ENCODE data around the gene MAGOH.
A peak's percentile ranks its signal among the peaks of the same experiment; 100 is the strongest.
"Not testable (repeated sequence)": the region's sequence is repeated elsewhere in the genome, so short reads cannot be mapped to it uniquely, and the experiment has no call there.

Gene MAGOH

DNA sequence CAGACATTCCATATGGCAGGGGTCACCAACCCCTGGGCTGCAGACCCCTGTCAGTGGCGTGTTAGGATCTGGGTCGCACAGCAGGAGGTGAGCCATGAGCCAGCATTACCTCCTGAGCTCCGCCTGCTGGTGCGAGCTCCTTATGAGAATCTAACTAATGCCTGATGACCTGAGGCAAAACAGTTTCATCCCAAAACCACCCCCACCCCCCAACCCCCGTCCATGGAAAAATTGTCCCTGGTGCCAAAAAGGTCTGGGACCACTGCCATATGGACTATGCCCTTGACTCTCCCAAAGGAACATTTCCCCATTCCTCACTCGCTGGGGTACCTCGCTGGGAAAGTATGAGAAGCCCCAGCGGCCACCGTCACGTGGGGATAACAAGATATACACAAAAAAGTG is 48.1 kb downstream of the MAGOH start:
- Histone ChIP-seq H3K36me3 (ENCODE audit: control insufficient read depth in 1 of 2, insufficient read depth in 2 of 2, low read length in 2 of 2) (no peaks in the 10 kb centered on the region), H3K27ac (ENCODE audit: low read depth, low read length) (no peak overlapping the region), H3K4me1 (ENCODE audit: control insufficient read depth in 1 of 2, insufficient read depth in 2 of 2, low read length in 2 of 2) (peaks cover 4 to 15% of the 10 kb centered on the region in 2 donors), H3K9ac (ENCODE audit: low read depth in 1 of 2, low read length in 2 of 2) (no peak overlapping the region), H3K4me3 (ENCODE audit: low read depth in 1 of 2, low read length in 2 of 2) (no peak overlapping the region), H3K27me3 (ENCODE audit: control insufficient read depth in 1 of 2, insufficient read depth in 2 of 2, low read length in 2 of 2) (no peaks in the 10 kb centered on the region), H3K9me3 (ENCODE audit: control insufficient read depth in 1 of 2, low read length in 2 of 2) (no peaks in the 10 kb centered on the region)

DNA sequence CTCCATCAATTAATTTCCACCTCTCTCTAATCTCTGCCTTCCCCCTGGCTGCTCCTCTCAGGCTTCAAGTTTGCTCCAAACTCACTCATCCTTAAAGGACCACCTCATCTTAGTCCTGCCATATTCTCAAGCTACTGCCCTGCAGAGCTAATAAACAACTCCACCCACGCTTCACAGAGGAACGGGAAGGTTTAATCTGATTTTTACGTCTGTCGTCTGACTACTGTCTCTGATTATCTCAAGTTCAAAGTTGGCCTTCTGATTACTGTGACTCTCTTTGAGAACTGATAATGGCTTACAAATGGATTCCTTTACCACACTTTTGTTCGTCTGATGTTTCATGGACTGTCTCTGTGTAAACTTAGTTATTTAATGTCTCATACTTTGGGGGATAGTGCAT is 49.3 kb downstream of the MAGOH start:
- H3K36me3 ChIP-seq (ENCODE audit: control insufficient read depth in 1 of 2, insufficient read depth in 2 of 2, low read length in 2 of 2): no peaks in the 10 kb centered on the region
- H3K9ac ChIP-seq (ENCODE audit: low read depth in 1 of 2, low read length in 2 of 2): no peak overlapping the region
- peaks cover 11 to 21% of the 10 kb centered on the region in 2 donors for H3K4me1 ChIP-seq (ENCODE audit: control insufficient read depth in 1 of 2, insufficient read depth in 2 of 2, low read length in 2 of 2)
- no peak overlapping the region for H3K27ac ChIP-seq (ENCODE audit: low read depth, low read length)
- H3K27me3 ChIP-seq (ENCODE audit: control insufficient read depth in 1 of 2, insufficient read depth in 2 of 2, low read length in 2 of 2): no peaks in the 10 kb centered on the region
- no peak overlapping the region for H3K4me3 ChIP-seq (ENCODE audit: low read depth in 1 of 2, low read length in 2 of 2)
- no peaks in the 10 kb centered on the region for H3K9me3 ChIP-seq (ENCODE audit: control insufficient read depth in 1 of 2, low read length in 2 of 2)

DNA sequence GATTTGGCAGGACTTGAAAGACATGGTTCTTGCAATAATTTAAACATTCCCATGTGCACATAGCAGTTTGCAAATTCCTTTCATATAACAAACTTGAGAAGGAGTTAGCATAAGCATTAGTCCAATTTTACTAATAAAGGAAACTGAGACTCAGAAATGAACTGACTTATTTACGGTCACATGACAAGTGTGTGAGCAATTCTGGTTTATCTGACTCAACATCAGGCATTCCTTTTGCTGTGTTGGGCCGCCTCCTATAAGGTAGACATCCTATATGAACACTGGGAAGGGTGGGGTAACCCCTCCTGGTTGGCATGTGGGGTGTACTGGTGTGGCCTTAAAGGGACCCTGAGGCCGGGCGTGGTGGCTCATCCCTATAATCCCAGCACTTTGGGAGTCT is 50.2 kb downstream of the MAGOH start:
- no peak overlapping the region for H3K4me3 ChIP-seq (ENCODE audit: low read depth in 1 of 2, low read length in 2 of 2)
- no peak overlapping the region for H3K9ac ChIP-seq (ENCODE audit: low read depth in 1 of 2, low read length in 2 of 2)
- H3K4me1 ChIP-seq (ENCODE audit: control insufficient read depth in 1 of 2, insufficient read depth in 2 of 2, low read length in 2 of 2): peaks cover 18 to 31% of the 10 kb centered on the region in 2 donors
- H3K9me3 ChIP-seq (ENCODE audit: control insufficient read depth in 1 of 2, low read length in 2 of 2): no peaks in the 10 kb centered on the region
- H3K36me3 ChIP-seq (ENCODE audit: control insufficient read depth in 1 of 2, insufficient read depth in 2 of 2, low read length in 2 of 2): no peaks in the 10 kb centered on the region
- no peaks in the 10 kb centered on the region for H3K27me3 ChIP-seq (ENCODE audit: control insufficient read depth in 1 of 2, insufficient read depth in 2 of 2, low read length in 2 of 2)
- no peak overlapping the region for H3K27ac ChIP-seq (ENCODE audit: low read depth, low read length)

- Histone ChIP-seq H3K36me3 (ENCODE audit: control insufficient read depth in 1 of 2, insufficient read depth in 2 of 2, low read length in 2 of 2) (no peaks in the 10 kb centered on the region), H3K27me3 (ENCODE audit: control insufficient read depth in 1 of 2, insufficient read depth in 2 of 2, low read length in 2 of 2) (no peaks in the 10 kb centered on the region), H3K27ac (ENCODE audit: low read depth, low read length) (no peak overlapping the region), H3K4me1 (ENCODE audit: control insufficient read depth in 1 of 2, insufficient read depth in 2 of 2, low read length in 2 of 2) (peaks cover 25 to 36% of the 10 kb centered on the region in 2 donors), H3K9ac (ENCODE audit: low read depth in 1 of 2, low read length in 2 of 2) (no peak overlapping the region), H3K9me3 (ENCODE audit: control insufficient read depth in 1 of 2, low read length in 2 of 2) (no peaks in the 10 kb centered on the region), H3K4me3 (ENCODE audit: low read depth in 1 of 2, low read length in 2 of 2) (no peak overlapping the region)
Measured at GRCh38 chr1:53187401-53187800, 50.9 kb downstream of the MAGOH start.

DNA sequence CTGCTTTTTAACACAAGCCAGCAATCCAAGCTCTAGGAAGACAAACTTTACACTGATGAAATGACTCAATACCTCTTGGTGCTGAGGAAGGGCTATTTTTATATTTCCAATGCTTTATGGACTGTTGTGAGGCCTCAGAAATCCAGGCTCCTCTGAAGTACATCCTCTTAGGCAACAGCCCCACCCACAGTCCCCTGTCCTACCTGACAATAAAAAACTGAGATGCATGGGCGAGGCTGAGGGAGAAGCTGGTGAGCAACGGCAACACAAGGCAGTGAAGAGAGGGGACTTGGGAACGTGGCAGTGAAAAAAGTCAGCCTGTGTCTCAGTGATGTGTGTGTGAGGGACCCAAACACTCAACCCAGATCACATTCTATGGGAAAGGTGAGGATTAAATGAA is 51.8 kb downstream of the MAGOH start:
- Histone ChIP-seq H3K4me1 (ENCODE audit: control insufficient read depth in 1 of 2, insufficient read depth in 2 of 2, low read length in 2 of 2) (peaks cover 32 to 45% of the 10 kb centered on the region in 2 donors), H3K36me3 (ENCODE audit: control insufficient read depth in 1 of 2, insufficient read depth in 2 of 2, low read length in 2 of 2) (no peaks in the 10 kb centered on the region), H3K9ac (ENCODE audit: low read depth in 1 of 2, low read length in 2 of 2) (no peak overlapping the region), H3K27me3 (ENCODE audit: control insufficient read depth in 1 of 2, insufficient read depth in 2 of 2, low read length in 2 of 2) (no peaks in the 10 kb centered on the region), H3K9me3 (ENCODE audit: control insufficient read depth in 1 of 2, low read length in 2 of 2) (no peaks in the 10 kb centered on the region), H3K27ac (ENCODE audit: low read depth, low read length) (no peak overlapping the region), H3K4me3 (ENCODE audit: low read depth in 1 of 2, low read length in 2 of 2) (no peak overlapping the region)

- not testable (repeated sequence) for H3K4me3 ChIP-seq (ENCODE audit: low read depth in 1 of 2, low read length in 2 of 2); H3K9ac ChIP-seq (ENCODE audit: low read depth in 1 of 2, low read length in 2 of 2); H3K9me3 ChIP-seq (ENCODE audit: control insufficient read depth in 1 of 2, low read length in 2 of 2); H3K27me3 ChIP-seq (ENCODE audit: control insufficient read depth in 1 of 2, insufficient read depth in 2 of 2, low read length in 2 of 2); H3K27ac ChIP-seq (ENCODE audit: low read depth, low read length); H3K36me3 ChIP-seq (ENCODE audit: control insufficient read depth in 1 of 2, insufficient read depth in 2 of 2, low read length in 2 of 2)
- H3K4me1 ChIP-seq (ENCODE audit: control insufficient read depth in 1 of 2, insufficient read depth in 2 of 2, low read length in 2 of 2): peaks cover 32 to 48% of the 10 kb centered on the region in 2 donors
Measured at GRCh38 chr1:53185955-53186297, 52.4 kb downstream of the MAGOH start.

GRCh38 chr1:53183095-53183990 is 55.0 kb downstream of the MAGOH start:
- Histone ChIP-seq H3K4me1 (ENCODE audit: control insufficient read depth in 1 of 2, insufficient read depth in 2 of 2, low read length in 2 of 2) (peaks cover 28 to 33% of the 10 kb centered on the region in 2 donors), H3K27me3 (ENCODE audit: control insufficient read depth in 1 of 2, insufficient read depth in 2 of 2, low read length in 2 of 2) (no peaks in the 10 kb centered on the region), H3K27ac (ENCODE audit: low read depth, low read length) (peak overlapping the region; percentile 63), H3K9ac (ENCODE audit: low read depth in 1 of 2, low read length in 2 of 2) (peak overlapping the region in 1 of 2 donors; percentile 10), H3K4me3 (ENCODE audit: low read depth in 1 of 2, low read length in 2 of 2) (peak overlapping the region in 1 of 2 donors; percentile 17), H3K9me3 (ENCODE audit: control insufficient read depth in 1 of 2, low read length in 2 of 2) (no peaks in the 10 kb centered on the region), H3K36me3 (ENCODE audit: control insufficient read depth in 1 of 2, insufficient read depth in 2 of 2, low read length in 2 of 2) (no peaks in the 10 kb centered on the region)

GRCh38 chr1:53182716-53183094 is 55.6 kb downstream of the MAGOH start:
- no peaks in the 10 kb centered on the region for H3K36me3 ChIP-seq (ENCODE audit: control insufficient read depth in 1 of 2, insufficient read depth in 2 of 2, low read length in 2 of 2)
- no peaks in the 10 kb centered on the region for H3K27me3 ChIP-seq (ENCODE audit: control insufficient read depth in 1 of 2, insufficient read depth in 2 of 2, low read length in 2 of 2)
- peak overlapping the region in 1 of 2 donors; percentile 17 for H3K4me3 ChIP-seq (ENCODE audit: low read depth in 1 of 2, low read length in 2 of 2)
- peak overlapping the region in 1 of 2 donors; percentile 10 for H3K9ac ChIP-seq (ENCODE audit: low read depth in 1 of 2, low read length in 2 of 2)
- H3K27ac ChIP-seq (ENCODE audit: low read depth, low read length): peak overlapping the region; percentile 63
- no peaks in the 10 kb centered on the region for H3K9me3 ChIP-seq (ENCODE audit: control insufficient read depth in 1 of 2, low read length in 2 of 2)
- H3K4me1 ChIP-seq (ENCODE audit: control insufficient read depth in 1 of 2, insufficient read depth in 2 of 2, low read length in 2 of 2): peaks cover 28 to 33% of the 10 kb centered on the region in 2 donors

DNA sequence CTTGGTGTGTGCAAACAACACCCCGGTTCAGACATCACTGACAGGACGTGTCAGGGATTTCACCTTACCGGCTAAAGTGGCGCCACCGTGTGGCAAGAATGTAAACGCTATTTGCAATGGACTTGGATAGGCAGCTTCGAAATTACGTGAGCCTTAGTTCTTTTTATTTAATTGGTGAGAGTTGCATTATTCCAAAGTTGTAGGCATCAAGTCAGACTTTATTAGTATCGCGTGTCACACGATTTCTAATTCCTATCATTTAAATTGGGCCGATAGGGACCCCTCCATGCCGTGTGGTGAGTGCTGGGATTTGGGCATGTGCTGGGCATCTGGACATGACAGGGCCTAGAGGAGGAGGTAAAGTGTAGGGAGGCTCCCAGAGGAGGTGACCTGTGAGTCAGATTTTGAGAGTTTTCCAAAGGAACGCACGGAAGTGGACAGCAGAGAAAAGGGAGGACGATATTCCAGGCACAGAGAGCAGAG is 56.2 kb downstream of the MAGOH start:
- peak overlapping the region in 1 of 2 donors; percentile 17 for H3K4me3 ChIP-seq (ENCODE audit: low read depth in 1 of 2, low read length in 2 of 2)
- no peaks in the 10 kb centered on the region for H3K9me3 ChIP-seq (ENCODE audit: control insufficient read depth in 1 of 2, low read length in 2 of 2)
- no peaks in the 10 kb centered on the region for H3K36me3 ChIP-seq (ENCODE audit: control insufficient read depth in 1 of 2, insufficient read depth in 2 of 2, low read length in 2 of 2)
- H3K9ac ChIP-seq (ENCODE audit: low read depth in 1 of 2, low read length in 2 of 2): no peak overlapping the region
- H3K4me1 ChIP-seq (ENCODE audit: control insufficient read depth in 1 of 2, insufficient read depth in 2 of 2, low read length in 2 of 2): peaks cover 32 to 36% of the 10 kb centered on the region in 2 donors
- H3K27me3 ChIP-seq (ENCODE audit: control insufficient read depth in 1 of 2, insufficient read depth in 2 of 2, low read length in 2 of 2): no peaks in the 10 kb centered on the region
- no peak overlapping the region for H3K27ac ChIP-seq (ENCODE audit: low read depth, low read length)

GRCh38 chr1:53180951-53181350 is 57.4 kb downstream of the MAGOH start:
- H3K27ac ChIP-seq (ENCODE audit: low read depth, low read length): no peak overlapping the region
- no peak overlapping the region for H3K9ac ChIP-seq (ENCODE audit: low read depth in 1 of 2, low read length in 2 of 2)
- H3K4me1 ChIP-seq (ENCODE audit: control insufficient read depth in 1 of 2, insufficient read depth in 2 of 2, low read length in 2 of 2): peaks cover 44 to 47% of the 10 kb centered on the region in 2 donors
- no peak overlapping the region for H3K4me3 ChIP-seq (ENCODE audit: low read depth in 1 of 2, low read length in 2 of 2)
- no peaks in the 10 kb centered on the region for H3K9me3 ChIP-seq (ENCODE audit: control insufficient read depth in 1 of 2, low read length in 2 of 2)
- no peaks in the 10 kb centered on the region for H3K36me3 ChIP-seq (ENCODE audit: control insufficient read depth in 1 of 2, insufficient read depth in 2 of 2, low read length in 2 of 2)
- H3K27me3 ChIP-seq (ENCODE audit: control insufficient read depth in 1 of 2, insufficient read depth in 2 of 2, low read length in 2 of 2): no peaks in the 10 kb centered on the region
